HG03378 (cell line): Measurements from ENCODE around the gene TPRA1.

Experiments used
- ATAC-seq: cut with Tn5 transposase; IDR thresholded peaks from one replicate; pipeline ENCODE4 v1.9.1; 2021; ENCODE audit warnings: mild to moderate bottlenecking, moderate library complexity; ENCODE audit not compliant: unreplicated experiment

Gene TPRA1

DNA sequence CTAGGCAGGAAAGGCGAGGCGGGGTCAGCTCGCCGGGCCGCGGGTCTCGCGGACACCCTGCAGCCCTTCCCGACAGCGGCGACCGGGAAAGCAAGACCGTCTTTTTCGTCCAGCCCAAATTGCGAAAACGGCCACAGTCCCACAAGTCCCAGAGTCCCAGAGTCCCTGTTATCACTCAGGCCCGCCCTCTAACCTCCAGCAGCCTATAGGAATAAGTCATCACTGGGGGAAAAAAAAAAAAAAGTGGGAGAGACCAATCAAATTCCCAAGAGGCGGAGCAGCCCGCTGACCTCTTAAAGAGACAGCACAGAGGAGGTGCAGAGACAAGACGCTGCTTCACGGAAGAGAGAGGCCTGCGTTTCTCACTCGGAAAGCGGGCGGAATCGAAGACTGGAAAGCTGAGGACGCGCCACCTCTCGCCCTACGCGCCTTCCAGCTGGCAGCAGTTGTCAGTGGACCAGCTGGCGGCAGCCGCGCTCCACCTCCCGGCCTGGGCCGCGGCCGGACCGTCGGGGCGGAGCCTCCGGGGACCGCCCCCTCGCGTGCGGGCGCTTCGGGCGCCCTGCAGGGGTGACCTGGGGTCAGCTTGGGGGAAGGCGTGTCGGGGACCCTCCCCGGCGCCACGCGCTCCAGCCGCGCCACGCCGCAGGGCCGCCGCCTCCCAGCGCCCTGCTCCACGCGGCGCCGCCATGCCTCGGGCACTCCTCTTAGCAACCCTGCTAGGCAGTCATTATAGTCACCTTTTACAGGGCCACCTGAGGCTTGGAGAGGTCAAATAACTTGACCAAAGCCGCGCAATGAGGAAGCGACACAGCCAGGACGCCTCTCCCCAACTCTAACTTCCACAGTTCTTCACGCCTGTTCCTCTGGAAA lies at the start of gene TPRA1:
TPRA1 (minus strand) TSS at position 141 of the 873 bp plus-strand sequence. CDS start 10,587 bp downstream, outside the sequence.
- peak; percentile 80 for ATAC-seq

DNA sequence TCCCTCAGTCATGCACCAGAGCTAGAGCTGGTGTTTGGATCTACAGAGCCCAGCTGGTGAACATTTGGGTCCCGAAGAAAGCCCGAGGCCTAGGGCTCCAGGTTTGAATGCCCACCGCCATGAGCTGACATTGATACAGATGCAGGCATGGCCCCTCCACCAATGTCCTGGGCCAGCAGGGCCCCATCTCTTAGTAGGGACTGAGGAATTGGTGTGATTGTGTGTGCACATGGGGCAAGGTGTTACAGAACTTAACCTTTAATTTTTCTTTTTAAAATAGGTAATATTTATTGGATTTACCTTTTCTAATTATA lies 49.5 kb upstream of the TPRA1 start:
- ATAC-seq, result no peak

DNA sequence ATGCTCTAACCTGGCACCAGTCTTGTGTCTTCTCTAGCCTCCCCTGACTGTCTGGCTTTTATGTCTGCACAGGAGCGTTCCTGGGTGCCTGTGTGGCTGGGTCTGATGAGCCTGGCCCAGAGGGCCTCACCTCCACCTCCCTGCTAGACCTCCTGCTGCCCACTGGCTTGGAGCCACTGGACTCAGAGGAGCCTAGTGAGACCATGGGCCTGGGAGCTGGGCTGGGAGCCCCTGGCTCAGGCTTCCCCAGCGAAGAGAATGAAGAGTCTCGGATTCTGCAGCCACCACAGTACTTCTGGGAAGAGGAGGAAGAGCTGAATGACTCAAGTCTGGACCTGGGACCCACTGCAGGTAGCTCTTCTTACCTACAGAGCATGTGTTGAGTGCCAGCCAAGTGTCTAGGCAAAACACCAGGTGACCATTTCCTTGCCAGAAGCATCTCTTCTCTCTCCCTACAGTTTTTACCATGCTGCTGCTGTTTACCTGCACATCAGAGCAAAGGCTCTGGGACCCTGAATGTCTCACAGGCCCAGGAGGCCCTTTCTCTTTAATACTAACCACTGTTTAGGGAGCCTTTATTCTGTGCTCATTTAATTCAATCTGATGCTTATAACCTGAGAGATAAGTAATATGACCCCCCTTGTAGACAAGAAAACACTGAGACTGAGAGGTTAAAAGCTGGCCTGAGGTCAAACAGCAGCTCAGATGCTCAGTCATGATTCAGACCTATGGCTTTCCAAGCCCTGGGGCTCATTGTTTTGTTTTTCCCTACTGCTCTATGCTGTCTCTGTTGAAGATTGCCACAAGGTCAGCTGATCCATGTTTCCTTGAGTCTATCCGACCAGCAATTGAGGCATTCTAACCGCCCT lies 48.9 kb upstream of the TPRA1 start:
- ATAC-seq, result no peak

DNA sequence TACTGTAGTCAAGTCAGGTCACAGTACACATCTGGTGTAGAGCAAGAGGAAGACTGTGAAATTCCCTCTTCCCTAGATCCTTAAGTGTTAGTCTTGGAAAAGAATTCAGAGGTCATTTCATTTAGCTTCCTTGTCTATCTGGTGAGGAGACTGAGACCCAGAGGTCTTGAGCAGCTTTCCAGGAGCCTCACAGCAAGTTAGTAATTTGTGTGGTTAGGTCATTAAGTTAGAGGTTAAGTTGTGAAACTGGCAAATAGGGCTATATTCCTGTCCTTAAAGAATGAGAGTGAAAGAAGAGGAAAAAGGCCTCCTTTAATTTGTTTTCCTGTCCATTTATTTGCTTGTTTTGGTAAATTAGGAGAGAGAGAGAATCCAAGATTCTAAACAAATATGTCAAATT lies 47.4 kb upstream of the TPRA1 start:
- ATAC-seq, result no peak

DNA sequence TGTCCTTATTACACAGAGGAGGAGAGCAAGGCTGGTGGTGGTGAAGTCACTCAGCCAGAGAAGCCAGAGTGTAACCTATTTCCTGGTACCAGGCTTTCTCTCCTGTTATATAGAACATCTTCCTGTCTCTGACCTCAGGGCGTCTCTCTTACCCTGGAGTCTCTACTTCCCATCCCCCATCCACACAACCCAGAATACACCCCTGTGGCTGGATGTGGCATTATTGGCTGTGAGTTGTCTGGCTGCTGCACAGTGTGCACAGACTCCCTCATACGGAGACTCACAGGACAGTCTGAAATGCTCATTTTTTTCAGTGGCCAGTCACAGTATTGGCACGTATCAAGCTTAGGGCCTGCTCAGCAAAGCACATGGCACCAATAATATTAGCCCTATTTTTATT lies 47.0 kb upstream of the TPRA1 start:
- no peak for ATAC-seq

DNA sequence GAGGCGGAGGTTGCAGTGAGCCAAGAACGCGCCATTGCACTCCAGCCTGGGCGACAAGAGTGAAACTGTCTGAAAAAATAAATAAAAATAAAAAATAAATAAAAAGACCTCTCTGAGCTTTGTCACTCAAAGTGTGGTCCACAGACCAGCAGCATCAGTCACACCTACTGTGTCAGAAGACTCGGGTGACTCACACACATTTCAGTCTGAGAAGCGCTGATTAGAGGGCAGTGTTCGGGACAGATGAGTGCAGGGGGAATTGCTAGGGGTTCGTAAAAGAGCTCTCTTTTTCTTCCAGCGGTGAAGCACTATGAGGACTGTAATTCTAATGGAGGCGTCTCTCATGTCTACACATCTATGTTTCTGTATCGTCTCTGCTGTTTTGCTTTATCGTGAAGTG lies 44.1 kb upstream of the TPRA1 start:
- no peak for ATAC-seq

DNA sequence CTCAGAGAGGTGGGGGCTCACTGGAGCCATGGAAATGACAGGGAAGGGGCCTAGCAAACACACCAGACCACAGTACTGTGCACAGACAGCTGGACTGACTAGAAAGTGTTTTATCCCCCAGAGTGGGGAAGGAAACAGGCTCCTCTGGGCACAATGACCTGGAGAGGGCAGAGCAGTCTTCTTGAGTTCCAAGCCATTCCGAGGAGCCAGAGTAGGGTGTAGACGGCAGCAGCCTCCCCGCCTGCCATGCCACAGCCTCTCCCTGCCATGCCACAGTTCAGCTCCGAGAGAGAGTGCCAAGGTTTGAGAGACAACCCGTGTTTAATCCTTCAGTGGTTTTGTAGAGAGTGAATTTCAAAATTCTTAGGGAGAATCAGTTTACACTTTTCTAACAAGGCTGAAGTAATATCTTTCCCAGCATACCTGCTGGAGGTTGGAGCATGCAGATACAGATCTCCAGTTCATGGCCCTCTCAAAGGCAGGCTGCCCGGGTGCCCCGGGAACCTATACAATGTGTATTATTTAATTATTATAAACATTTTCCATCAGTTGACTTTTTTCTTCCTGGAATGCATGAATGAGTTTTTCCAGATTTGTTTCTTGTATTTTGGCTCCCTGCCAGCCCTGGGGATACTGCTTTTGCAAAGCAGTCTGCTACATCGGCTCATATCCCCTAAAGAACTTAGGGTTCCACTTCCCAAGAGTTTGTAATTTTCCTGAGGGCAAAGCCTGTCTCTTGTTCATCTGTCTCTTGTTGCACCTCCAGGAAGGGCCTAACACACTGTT lies 41.7 kb upstream of the TPRA1 start:
- ATAC-seq, result no peak

DNA sequence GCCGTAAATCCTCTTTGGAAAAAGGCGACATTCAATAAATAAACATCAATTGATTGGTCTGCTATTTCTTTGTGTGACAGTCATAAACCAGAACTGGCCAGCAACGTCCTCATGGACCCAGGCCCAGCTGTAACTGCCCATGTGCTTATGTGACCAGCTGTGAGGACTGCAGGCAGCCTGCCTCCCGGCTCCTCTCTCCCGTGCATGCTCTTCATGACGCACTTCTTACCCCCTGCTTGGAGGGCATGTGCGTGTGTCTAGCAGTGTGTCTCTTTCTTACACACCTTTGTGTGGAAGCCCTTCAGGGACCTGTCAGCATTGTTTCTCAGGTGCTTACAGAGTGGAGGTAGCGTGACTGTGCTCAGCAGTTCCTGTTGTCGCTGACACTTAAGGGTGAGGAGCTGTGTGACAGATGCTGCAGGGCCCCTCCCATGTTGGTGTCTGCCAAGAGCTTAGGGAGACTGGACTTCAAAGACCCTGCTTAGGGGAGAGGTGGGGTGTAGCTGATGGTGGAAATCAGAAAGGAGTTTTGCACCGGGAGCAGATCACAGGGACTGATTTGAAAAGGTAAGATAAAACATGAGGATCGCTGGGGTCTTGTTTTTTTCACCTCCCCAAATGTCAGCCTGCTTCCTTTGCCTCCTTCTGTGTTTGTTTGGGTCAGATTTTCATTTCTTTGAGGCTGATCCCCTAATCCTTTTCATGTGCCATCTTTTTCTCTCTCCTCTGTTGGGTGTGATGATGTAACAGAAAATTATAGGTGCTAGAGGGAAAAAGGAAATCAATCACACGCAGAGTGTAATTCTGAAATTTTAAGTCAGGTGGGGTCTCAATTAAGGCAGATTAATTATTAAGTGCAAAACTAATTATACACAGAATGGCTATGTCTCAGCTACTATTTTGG lies 40.5 kb upstream of the TPRA1 start:
- no peak for ATAC-seq

DNA sequence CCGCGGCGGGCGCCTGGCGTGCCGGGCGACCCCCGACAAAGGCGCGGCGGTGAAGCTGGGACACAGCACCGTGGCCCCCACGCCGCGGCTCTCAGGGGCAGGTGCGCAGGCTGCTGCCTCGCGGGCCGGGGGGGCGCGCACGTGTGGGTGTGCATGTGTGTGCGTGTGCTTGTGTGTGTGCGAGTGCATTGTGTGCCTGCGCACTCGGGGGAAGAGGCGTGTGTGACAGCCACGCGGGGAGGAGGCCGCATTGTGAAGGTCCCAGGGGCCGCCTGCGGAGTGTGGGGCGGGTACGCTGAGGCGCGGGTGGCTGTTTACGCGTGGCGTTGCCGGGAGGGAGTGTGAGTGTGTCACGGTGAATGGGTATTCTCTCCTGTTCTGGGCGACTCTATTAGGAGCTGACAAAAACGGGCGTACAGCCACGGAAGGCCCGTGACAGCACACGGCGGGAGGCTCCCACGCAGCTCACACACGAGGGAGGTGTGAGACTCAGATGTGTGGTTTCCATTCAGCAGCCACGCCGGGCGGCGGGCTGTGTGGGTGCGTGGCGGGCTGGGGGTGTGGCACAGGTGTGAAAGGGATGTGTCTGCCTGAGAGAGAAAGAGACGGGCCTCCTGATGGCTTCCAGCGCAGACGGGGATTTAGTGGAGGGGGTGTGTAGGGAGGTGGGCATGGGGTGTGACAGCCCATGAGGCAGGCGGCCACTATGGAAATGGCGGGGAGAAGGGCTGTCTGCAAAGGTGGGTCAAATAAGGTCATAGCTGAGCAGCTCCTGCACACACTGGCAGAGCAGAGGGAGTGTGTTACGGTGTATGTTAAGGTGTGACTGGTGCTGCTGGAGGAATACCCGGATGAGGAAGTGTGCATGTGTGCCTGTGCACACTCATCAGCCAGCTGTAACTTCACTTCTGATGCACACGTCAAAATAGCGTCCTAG lies 39.2 kb upstream of the TPRA1 start:
- ATAC-seq, result no peak

DNA sequence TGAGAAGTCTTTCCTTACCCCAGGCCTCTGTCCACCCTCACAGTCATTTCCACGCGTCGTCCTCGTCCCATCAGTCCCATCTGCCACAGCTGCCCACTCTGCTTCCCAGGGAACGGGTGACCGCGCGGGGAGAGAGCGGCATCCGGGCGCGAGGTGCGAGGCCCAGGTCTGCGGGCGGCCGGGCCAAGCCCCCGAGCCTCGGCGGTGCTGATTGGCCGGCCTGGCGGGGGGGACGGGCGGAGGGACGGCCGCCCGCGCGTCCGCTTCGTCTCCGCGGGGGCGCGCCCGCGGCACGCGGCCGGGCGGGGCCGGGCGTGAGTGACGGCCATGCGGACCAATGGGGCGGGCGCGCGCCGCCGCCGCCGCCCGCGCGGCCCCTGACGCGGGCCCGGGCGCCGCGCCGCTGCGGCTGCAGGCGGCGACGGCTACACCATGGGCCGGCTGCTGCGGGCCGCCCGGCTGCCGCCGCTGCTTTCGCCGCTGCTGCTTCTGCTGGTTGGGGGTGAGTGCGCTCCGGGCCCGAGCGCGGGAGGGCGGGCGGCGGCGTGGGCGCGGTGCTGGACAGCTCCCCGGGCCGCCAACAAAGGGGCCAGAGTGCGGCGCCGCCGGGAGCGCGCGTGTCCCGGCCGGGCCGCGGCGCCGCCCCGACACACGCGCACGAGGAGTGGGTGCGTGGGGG lies 38.4 kb upstream of the TPRA1 start, which contains the start of gene PODXL2:
PODXL2 (plus strand) TSS at position 398 of the 679 bp plus-strand sequence; CDS start at position 433, 35 bp downstream.
- no peak for ATAC-seq

DNA sequence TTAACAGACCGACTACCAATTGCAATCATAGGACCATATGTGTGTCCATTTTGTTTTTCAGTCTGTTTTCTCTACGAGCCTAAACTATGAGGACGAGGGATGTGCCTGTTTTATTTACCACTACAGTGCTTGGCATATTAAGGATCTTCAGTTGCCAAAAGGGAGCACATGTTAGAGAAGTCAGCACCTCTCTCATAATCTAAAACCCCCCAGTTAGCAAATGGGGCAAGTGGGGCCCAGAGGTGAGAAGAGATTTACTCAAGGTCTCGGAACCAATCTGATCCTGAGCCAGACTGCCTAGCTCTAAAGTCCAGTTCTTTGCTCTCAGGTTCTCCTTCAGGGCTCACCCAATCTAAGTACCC lies 37.9 kb upstream of the TPRA1 start:
- no peak for ATAC-seq

DNA sequence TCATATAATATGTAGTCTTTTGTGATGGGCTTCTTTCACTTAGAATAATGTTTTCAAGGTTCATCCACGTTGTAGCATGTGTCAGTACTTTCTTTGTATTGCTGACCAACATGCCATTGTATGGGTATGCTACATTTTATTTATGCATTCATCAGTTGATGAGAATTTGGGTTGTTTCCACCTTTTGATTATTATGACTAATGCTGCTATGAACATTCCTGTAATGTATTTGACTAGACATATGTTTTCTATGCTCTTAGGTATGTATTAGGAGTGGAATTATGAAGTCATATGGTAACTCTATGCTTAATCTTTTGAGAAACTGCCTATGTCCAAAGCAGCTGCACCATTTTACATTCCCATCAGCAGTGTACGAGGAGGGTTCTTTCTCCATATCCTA lies 35.3 kb upstream of the TPRA1 start:
- ATAC-seq, result no peak

DNA sequence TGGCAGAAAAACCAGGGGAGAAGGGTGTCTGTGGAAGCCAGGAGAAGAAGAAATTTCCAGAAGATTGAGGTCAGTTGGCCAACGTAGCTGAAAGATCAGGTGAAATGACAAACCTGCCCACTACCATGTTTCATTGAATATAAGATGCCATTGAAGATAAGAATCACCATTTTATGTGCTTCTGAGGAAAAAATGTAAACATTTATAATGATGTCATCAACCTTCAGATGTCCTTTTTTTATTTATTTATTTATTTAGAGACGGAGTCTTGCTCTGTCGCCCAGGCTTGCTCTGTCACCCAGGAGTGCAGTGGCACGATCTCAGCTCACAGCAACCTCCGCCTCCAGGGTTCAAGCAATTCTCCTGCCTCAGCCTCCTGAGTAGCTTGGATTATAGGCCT lies 33.5 kb upstream of the TPRA1 start:
- no peak for ATAC-seq

DNA sequence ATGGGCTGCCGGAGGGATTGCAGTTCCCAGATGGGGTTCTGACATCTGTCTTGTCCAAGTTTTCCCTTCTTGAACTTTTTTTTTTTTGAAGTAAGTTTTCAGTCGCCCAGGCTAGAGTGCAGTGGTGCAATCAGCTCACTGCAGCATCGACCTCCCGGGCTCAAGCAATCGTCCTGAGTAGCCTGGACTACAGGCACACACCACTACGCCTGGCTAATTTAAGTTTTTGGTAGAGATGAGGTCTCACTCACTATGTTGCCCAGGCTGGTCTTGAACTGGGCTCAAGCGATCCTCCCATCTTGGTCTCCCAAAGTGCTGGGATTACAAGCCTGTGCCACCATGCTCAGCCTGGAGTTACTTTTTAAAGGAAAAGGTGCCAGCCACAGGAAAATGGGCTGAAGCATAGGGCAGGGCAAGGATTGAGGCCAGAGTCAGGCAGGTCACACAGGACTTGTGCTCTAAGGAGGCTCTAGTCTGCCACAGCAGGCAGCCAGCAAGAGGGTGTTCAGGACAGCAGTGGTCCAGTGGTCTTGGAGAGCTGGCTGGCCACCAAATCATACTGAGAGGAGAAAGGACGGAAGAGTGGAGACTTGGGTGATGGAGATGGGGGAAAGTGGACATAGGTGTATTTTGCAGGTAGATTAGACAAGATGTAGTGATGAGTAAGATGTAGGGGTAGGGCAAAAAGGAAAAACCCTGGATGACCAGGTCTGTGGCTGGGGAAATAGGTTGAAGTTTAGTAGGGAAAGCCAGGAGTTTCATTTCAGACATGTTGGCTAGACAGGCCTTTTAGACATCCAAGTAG lies 32.4 kb upstream of the TPRA1 start:
- no peak for ATAC-seq

DNA sequence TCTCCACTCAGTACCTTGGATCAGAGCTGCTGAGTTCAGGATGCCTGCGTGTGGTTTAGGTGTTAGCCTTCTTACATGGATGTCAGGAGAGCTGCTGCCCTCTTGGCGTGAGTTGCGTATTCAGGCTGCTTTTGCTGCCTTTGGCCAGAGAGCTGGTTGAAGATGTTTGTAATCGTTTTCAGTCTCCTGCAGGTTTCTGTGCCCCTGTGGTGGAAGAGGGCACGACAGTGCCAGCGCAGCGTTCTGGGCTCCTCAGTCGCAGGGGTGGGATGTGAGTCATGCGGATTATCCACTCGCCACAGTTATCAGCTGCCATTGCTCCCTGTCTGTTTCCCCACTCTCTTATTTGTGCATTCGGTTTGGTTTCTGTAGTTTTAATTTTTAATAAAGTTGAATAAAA lies 31.5 kb upstream of the TPRA1 start:
- ATAC-seq, result no peak

DNA sequence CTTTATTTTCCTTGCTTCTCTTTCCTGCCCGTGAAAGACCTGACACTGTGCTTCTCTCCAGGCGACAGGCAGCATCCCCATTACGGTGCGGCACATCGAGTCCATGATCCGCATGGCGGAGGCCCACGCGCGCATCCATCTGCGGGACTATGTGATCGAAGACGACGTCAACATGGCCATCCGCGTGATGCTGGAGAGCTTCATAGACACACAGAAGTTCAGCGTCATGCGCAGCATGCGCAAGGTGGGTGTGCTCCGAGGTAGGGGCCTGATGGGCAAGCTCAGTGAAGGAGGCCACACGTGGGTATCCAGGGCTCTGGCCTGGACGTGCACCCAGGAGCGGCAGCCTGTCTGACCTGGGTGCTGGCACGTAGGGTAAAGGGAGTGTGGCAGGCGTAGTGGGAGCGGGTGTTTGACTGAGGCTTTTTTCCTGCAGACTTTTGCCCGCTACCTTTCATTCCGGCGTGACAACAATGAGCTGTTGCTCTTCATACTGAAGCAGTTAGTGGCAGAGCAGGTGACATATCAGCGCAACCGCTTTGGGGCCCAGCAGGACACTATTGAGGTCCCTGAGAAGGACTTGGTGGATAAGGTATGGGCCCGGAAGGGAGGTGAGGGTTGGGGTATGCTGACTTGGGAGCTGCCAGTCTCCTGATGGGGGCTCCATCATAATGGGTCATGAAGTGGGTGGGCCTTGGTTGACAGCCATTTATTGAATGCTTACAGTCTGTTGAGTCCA lies 30.3 kb upstream of the TPRA1 start:
- no peak for ATAC-seq

DNA sequence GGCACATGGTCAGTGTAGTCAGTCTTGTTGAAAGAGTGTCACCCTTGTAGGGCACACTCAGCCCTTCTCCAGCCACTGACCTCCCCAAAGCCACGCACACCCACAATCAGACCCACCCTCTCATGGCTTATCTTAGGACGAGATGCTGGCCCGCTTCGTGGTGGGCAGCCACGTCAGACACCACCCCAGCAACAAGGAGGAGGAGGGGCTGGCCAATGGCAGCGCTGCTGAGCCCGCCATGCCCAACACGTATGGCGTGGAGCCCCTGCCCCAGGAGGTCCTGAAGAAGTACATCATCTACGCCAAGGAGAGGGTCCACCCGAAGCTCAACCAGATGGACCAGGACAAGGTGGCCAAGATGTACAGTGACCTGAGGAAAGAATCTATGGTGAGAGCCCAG lies 28.4 kb upstream of the TPRA1 start:
- ATAC-seq, result no peak
